Fibroblast of skin of scalp (primary cell): Measurements from ENCODE around the gene PTCD1.
A peak's percentile ranks its signal among the peaks of the same experiment; 100 is the strongest.
"Not testable (repeated sequence)": the region's sequence is repeated elsewhere in the genome, so short reads cannot be mapped to it uniquely, and the experiment has no call there.

Experiments used
- DNase-seq: peaks from one replicate; pipeline ENCODE4 v3.0.0-alpha.2; 2013

PTCD1 gene

GRCh38 chr7:99451936-99452335 is 13.3 kb upstream of the PTCD1 start:
- DNase-seq: no peak

- DNase-seq: no peak
Observed at GRCh38 chr7:99449326-99449725, 10.7 kb upstream of the PTCD1 start.

DNA sequence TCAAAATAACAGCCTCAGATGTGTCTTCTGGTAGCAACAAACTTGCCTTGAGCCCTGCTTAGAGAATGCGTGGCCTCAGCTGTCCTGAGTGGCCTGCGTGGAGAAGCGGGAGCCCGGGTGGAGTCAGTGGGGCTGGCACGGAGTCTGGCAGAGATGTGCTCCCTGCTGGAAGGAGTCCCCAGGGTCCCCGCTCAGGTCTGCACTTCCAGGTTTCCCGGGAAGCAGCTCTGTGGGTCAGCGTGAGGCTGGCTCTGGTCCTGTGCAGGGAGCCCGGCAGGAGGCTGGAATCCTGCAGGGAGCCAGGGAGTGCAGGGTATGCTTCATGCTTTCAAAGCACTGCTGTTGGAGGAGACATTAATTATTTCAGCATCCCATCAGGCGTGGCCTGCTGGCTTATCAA is 10.3 kb upstream of the PTCD1 start:
- DNase-seq: no peak

GRCh38 chr7:99447943-99448342 is 9.3 kb upstream of the PTCD1 start:
- no peak for DNase-seq

DNA sequence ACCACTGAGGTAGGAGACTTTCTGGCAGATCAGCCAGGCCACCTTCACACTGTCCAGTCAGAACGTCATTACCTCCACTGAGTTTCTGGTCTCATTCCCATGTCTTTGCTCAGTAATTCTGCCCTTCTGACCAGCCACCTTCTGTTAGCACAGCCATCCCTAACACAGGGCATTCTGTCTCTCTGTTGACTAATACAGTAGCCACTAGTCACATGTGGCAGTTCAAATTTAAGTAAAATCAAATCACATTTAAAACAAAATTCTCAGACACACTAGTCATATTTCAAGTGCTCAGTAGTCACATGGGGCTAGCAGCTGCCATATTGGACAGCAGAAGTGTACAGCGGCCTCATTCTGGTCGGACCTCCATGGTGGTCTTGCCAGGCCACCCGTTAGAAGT is 7.5 kb upstream of the PTCD1 start:
- DNase-seq: no peak

GRCh38 chr7:99440195-99440594 is 1.6 kb upstream of the PTCD1 start:
- DNase-seq: peak; percentile 48

DNA sequence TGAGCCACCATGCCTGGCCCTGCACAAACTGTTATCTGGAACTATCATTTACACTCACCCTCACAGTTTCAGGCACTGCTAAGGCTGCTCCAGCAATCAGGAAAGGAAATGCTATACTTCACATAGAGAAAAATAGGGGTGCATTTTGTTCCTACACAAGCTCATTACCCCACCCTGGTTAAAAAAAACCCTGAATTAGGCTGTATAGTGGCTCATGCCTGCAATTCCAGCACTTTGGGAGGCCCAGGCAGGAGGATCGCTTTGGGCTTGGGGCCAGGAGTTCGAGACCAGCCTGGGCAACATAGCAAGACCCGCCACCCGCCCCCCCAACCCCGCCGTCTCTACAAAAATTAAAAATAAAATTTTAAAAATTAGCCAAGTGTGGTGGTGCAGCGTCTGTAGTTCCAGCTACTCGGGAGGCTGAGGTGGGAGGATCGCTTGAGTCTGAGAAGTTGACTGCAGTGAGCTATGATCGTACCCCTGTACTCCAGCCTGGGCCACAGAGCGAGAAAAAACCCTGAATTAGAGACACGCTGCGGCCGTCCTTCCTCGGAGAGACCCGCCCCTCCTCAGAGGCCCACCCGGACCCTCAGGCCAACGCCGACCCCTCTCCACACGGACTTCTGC is 539 bp downstream of the PTCD1 start:
- DNase-seq: no peak

- DNase-seq: no peak
Observed at GRCh38 chr7:99433158-99433557, 5.4 kb downstream of the PTCD1 start.

- DNase-seq: not testable (repeated sequence)
Observed at GRCh38 chr7:99431756-99432540, 6.7 kb downstream of the PTCD1 start.

DNA sequence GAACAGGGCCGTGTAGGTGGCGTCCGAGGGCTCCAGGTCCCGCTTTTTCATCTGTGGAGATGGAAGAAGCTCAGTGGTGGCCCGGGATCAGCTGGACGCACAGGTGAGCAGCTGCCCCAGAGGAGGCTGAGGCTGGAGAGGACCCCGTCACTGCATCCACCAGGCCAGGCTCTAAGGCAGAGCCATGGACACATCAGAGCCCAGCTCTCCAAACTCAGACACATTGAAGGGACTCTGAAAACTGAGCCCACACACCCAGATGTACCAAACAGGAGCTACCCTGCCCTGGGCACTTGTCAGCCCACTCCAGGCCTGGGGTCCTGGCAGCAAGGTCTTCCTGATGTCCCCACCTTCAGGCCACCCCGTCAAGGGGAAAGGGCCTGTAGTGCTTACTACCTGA is 8.8 kb downstream of the PTCD1 start:
- no peak for DNase-seq

DNA sequence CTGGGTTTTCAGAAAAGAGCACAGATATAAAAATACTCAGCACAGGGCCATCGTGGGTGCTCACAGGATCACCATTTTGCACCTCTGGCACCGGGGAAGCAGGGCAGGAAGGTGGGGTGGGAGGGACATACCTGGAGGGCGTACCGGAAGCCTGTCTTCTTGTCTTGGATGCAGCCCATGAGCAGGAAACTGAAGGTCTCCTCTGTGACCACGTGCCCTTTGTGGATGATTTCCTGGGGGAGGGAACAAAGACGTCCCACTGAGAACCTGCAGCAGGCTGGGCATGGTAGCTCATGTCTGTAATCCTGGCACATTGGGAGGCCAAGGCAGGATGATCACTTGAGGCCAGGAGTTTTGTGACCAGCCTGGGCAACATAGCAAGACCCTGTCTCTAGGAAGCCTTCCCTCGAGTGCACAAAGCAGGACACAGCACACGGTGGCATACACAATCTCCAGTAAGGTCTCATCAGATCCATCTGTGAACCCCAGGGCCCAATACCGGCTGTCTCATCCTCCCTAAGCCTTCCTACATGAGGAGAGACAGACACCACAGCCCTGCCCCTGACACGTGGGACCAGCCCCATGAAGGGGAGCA is 9.5 kb downstream of the PTCD1 start:
- DNase-seq: no peak

- no peak for DNase-seq
Observed at GRCh38 chr7:99424932-99425730, 13.5 kb downstream of the PTCD1 start.

GRCh38 chr7:99422625-99423024 is 16.0 kb downstream of the PTCD1 start:
- DNase-seq: no peak

GRCh38 chr7:99422186-99422585 is 16.4 kb downstream of the PTCD1 start:
- no peak for DNase-seq

DNA sequence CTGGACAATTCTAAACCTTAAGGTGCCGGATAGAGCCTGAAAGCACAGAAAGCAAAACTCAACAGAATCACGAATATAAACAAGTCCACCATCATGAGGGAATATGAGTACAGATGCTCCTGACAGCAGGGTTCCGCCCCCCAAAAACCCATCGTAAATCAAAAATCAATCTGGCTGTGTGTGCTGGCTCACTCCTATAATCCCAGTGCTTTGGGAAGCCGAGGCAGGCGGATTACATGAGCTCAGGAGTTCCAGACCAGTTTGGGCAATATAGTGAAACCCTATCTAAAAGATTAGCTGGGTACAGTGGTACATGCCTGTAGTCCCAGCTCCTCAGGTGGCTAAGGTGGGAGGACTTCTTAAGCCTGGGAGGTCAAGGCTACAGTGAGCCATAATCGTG is 17.6 kb downstream of the PTCD1 start:
- no peak for DNase-seq

DNA sequence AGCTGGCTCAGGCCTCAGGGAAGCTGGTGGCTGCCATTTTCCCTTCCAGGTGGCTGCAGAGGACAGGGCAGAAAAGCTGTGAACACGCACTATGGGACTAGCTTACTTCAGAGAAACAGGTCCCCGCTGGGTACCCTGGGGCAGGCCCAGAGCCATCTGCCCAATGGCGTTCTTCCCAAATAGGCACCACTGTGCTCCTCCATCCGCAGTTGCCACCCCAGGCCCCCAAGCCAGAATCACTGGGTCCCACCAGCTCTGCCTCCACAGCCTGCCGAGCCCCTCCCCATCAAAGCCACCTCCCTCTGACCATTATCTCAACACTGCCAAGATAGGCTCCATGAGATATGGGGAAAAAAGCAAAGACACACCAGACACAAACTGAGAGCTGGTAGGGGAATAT is 18.4 kb downstream of the PTCD1 start:
- DNase-seq: no peak

DNA sequence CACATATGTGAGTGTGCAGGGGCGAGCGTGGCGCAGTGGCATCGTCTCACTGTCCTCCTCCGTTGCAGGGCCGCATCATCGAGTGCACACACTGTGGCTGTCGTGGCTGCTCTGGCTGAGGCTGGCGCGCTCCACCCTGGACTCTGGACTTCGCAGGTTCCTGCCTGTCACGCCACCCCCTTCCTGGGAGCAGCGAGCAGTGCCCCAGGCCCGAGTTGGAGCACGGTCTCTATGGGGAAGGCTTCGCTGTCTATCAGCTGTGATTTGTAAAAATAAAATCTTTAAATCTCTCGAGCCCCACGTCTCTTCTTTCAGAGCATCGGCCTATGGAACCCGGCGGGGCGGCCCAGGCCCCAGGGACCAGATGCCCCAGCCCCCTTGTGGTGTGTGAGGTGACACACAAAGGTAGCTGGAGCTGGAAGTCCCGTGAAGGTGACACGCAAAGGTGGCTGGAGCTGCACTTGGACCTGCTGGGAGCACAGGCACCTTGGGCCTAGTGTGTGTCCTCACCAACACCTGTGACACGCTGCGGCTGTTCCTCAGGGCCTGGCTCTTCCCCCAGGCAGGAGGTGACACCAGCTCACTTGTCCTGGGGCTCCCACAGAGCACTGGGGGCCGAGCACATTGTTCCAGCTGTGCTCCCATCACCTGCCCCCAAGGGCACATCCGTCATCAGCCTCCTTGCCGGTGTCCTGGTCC is 19.1 kb downstream of the PTCD1 start:
- DNase-seq: no peak

GRCh38 chr7:99418260-99418659 is 20.3 kb downstream of the PTCD1 start:
- DNase-seq: no peak

DNA sequence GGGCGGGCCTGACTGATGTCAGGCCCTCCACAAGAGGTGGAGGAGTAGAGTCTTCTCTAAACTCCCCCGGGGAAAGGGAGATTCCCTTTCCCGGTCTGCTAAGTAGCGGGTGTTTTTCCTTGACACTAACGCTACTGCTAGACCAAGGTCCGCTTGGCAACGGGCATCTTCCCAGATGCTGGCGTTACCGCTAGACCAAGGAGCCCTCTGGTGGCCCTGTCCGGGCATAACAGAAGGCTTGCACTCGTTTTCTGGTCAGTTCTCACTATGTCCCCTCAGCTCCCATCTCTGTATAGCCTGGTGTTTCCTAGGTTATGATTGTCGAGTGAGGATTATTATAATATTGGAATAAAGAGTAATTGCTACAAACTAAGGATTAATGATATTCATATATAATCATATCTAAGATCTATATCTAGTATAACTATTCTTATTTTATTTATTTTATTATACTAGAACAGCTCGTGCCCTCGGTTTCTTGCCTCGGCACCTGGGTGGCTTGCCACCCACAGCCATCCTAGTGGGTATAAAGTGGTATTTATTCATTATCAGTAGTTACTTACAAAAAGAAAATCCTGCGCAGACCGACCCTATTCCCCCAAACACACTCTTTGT is 23.0 kb downstream of the PTCD1 start:
- DNase-seq: peak; percentile 54

DNA sequence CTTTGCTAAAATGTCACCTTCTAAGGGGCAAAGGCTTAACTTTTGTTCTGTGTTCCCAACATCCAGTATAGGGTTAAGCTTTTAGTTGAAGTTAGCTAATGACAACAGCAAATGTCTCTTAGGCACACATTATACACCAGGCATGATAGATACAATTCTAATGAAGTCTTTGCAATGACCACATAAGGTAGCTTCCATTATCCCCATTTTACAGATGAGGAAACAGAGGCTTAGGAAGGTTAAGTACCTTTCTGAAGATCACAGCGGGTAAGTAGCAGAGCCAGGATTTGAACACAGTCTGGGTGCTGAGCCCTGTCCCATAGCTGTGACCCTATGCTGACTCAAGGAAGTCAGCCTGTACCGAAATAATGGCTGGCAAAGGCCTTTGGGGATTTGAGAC is 28.0 kb downstream of the PTCD1 start:
- no peak for DNase-seq

- DNase-seq: no peak
Observed at GRCh38 chr7:99409806-99410205, 28.8 kb downstream of the PTCD1 start.

GRCh38 chr7:99409192-99409572 is 29.4 kb downstream of the PTCD1 start:
- DNase-seq: no peak
